H1 (cell line): ENCODE measurements around the gene TTC27. TPM values are rescaled to one million over a fixed set of nuclear protein-coding genes. Genes with fewer than 3 reads are reported as not detected.

ENCODE experiments used
- CTCF ChIA-PET: fragments of 300-600 bp; sonication (Branson Sonifier 250); formaldehyde crosslinking; loops from one replicate; lab custom pipeline; 2021; ENCODE audit not compliant: partially characterized antibody; lab: Charles Lee
- POLR2A ChIA-PET: fragments of 300-600 bp; sonication (Branson Sonifier 250); formaldehyde crosslinking; loops from one replicate; lab custom pipeline; 2021; ENCODE audit warnings: inconsistent platforms; ENCODE audit not compliant: partially characterized antibody; lab: Charles Lee
- DNase-seq, 2 experiments: peaks; one replicate each; pipeline versions ENCODE4 v3.0.0 to v3.0.0-alpha.2; 2010 to 2022; ENCODE audit warnings: low spot score in 2 of 2, low read depth in 1 of 2, mixed read lengths in 1 of 2
- FAIRE-seq: peaks from 2 replicates; lab custom pipeline; 2011; peaks lifted over from hg19 to GRCh38; lab: Jason Lieb, UNC
- H2AFZ ChIP-seq: 2 replicates; pipeline ENCODE4 v1.8.1; 2012; ENCODE audit warnings: low read length, inconsistent platforms
- H2AK5ac ChIP-seq: 2 replicates; pipeline ENCODE4 v1.6.1; 2013; ENCODE audit warnings: low read depth, low read length
- H2BK120ac ChIP-seq: replicated peaks from 2 replicates; pipeline ENCODE3; 2013; ENCODE audit warnings: low read depth, low read length, inconsistent platforms
- H2BK12ac ChIP-seq: 2 replicates; pipeline ENCODE4 v1.6.1; 2013; ENCODE audit warnings: low read depth, low read length
- H2BK15ac ChIP-seq: 2 replicates; pipeline ENCODE4 v1.6.1; 2013; ENCODE audit warnings: low read length
- H2BK20ac ChIP-seq: 2 replicates; pipeline ENCODE4 v1.6.1; 2013; ENCODE audit warnings: low read length
- H2BK5ac ChIP-seq: 2 replicates; pipeline ENCODE4 v1.6.1; 2013; ENCODE audit warnings: low read depth, low read length
- H3K14ac ChIP-seq: 2 replicates; pipeline ENCODE4 v1.6.1; 2013; ENCODE audit warnings: inconsistent platforms; ENCODE audit not compliant: insufficient read length
- H3K18ac ChIP-seq: 2 replicates; pipeline ENCODE4 v1.6.1; 2013; ENCODE audit warnings: low read length; ENCODE audit errors: extremely low read depth
- H3K23ac ChIP-seq: 2 replicates; pipeline ENCODE4 v1.6.1; 2013; ENCODE audit warnings: inconsistent platforms; ENCODE audit not compliant: insufficient read length
- H3K23me2 ChIP-seq: 2 replicates; pipeline ENCODE4 v1.6.1; 2013; ENCODE audit warnings: low read depth, low read length
- H3K27ac ChIP-seq: 2 replicates; pipeline ENCODE4 v1.6.1; 2011; ENCODE audit warnings: low read depth, low read length, inconsistent platforms
- H3K27me3 ChIP-seq, 4 experiments: replicated peaks in 1 of 4; 1 replicate in 1 of 4; 2 replicates in 3 of 4; pipeline versions ENCODE4 v1.6.1 to v1.8.1; 2011 to 2013; ENCODE audit warnings: low read length in 3 of 4, mild to moderate bottlenecking in 3 of 4, inconsistent platforms in 2 of 4, mixed read lengths in 2 of 4, moderate library complexity in 1 of 4; ENCODE audit not compliant: control insufficient read depth in 3 of 4, insufficient read depth in 3 of 4; ENCODE audit errors: extremely low read depth in 1 of 4
- H3K36me3 ChIP-seq, 4 experiments: 2 replicates each; pipeline versions ENCODE4 v1.6.1 to v1.8.1; 2011 to 2013; ENCODE audit warnings: mild to moderate bottlenecking in 4 of 4, low read length in 3 of 4, moderate library complexity in 2 of 4, control low read depth in 1 of 4, inconsistent platforms in 1 of 4; ENCODE audit not compliant: insufficient read depth in 4 of 4, control insufficient read depth in 2 of 4
- H3K4ac ChIP-seq: replicated peaks from 2 replicates; pipeline ENCODE3; 2013; ENCODE audit warnings: low read length, low read depth, mixed read lengths, inconsistent platforms; ENCODE audit not compliant: insufficient read length
- H3K4me1 ChIP-seq, 4 experiments: replicated peaks in 1 of 4; 1 replicate in 1 of 4; 2 replicates in 3 of 4; pipeline versions ENCODE4 v1.6.1 to v1.8.1; 2011 to 2013; ENCODE audit warnings: low read length in 3 of 4, inconsistent platforms in 2 of 4, mixed read lengths in 1 of 4; ENCODE audit not compliant: insufficient read depth in 4 of 4, control insufficient read depth in 3 of 4
- H3K4me2 ChIP-seq, 2 experiments: 2 replicates each; pipeline versions ENCODE4 v1.6.1 to v1.8.1; 2011 to 2013; ENCODE audit warnings: low read depth in 2 of 2, low read length in 2 of 2, control low read depth in 1 of 2, inconsistent platforms in 1 of 2, mild to moderate bottlenecking in 1 of 2; ENCODE audit not compliant: insufficient read depth in 1 of 2
- H3K4me3 ChIP-seq, 4 experiments: fragments of 200-600, 300-600 bp in 1 of 4; sonication (generic), shearing (Covaris generic), sonication (Bioruptor Twin) in 1 of 4; 2 replicates each; pipeline versions ENCODE4 v1.5.1 to v1.8.1; 2011 to 2016; ENCODE audit warnings: low read length in 4 of 4, low read depth in 3 of 4, control low read depth in 2 of 4, inconsistent platforms in 2 of 4, mild to moderate bottlenecking in 2 of 4, mixed read lengths in 1 of 4, moderate library complexity in 1 of 4; ENCODE audit not compliant: insufficient read depth in 2 of 4; ENCODE audit errors: extremely low read depth in 1 of 4
- H3K56ac ChIP-seq: replicated peaks from 2 replicates; pipeline ENCODE3; 2013; ENCODE audit warnings: low read depth, mild to moderate bottlenecking, mixed read lengths, low read length, inconsistent platforms; ENCODE audit not compliant: insufficient read length
- H3K79me1 ChIP-seq: 2 replicates; pipeline ENCODE4 v1.6.1; 2013; ENCODE audit warnings: low read depth, low read length, control low read depth
- H3K79me2 ChIP-seq, 2 experiments: 2 replicates each; pipeline versions ENCODE4 v1.6.1 to v1.8.1; 2012 to 2013; ENCODE audit warnings: low read length in 2 of 2, mild to moderate bottlenecking in 2 of 2, inconsistent platforms in 1 of 2; ENCODE audit not compliant: insufficient read depth in 2 of 2, control insufficient read depth in 1 of 2
- H3K9ac ChIP-seq, 4 experiments: replicated peaks in 1 of 4; 1 replicate in 1 of 4; 2 replicates in 3 of 4; pipeline versions ENCODE4 v1.6.1 to v1.8.1; 2011 to 2013; ENCODE audit warnings: low read depth in 3 of 4, low read length in 3 of 4, control low read depth in 2 of 4, mild to moderate bottlenecking in 2 of 4, moderate library complexity in 2 of 4, inconsistent platforms in 1 of 4; ENCODE audit errors: extremely low read depth in 1 of 4
- H3K9me3 ChIP-seq, 2 experiments: 2 replicates each; pipeline versions ENCODE4 v1.6.1 to v1.8.1; 2012 to 2013; ENCODE audit warnings: mild to moderate bottlenecking in 2 of 2, moderate library complexity in 2 of 2, control low read depth in 1 of 2, inconsistent platforms in 1 of 2, low read depth in 1 of 2, low read length in 1 of 2, mixed read lengths in 1 of 2; ENCODE audit not compliant: insufficient read depth in 2 of 2
- H4K20me1 ChIP-seq, 2 experiments: replicated peaks in 1 of 2; 2 replicates each; pipeline versions ENCODE3 to v1.8.1; 2011 to 2013; ENCODE audit warnings: inconsistent platforms in 2 of 2, low read length in 2 of 2, mild to moderate bottlenecking in 1 of 2; ENCODE audit not compliant: insufficient read depth in 2 of 2, control insufficient read depth in 1 of 2
- H4K5ac ChIP-seq: 2 replicates; pipeline ENCODE4 v1.6.1; 2013; ENCODE audit warnings: low read length, low read depth, mixed read lengths, inconsistent platforms; ENCODE audit not compliant: insufficient read length
- H4K8ac ChIP-seq: 2 replicates; pipeline ENCODE4 v1.8.0; 2013; ENCODE audit warnings: mild to moderate bottlenecking, moderate library complexity, low read length, inconsistent platforms; ENCODE audit not compliant: insufficient read depth; ENCODE audit errors: extremely low read depth
- H4K91ac ChIP-seq: replicated peaks from 2 replicates; pipeline ENCODE3; 2013; ENCODE audit warnings: low read length, mixed read lengths, inconsistent platforms; ENCODE audit not compliant: insufficient read length
- BACH1 ChIP-seq: IDR thresholded peaks from 2 replicates; pipeline ENCODE4 v1.6.1; 2012; ENCODE audit warnings: low read length, improper control_type of control experiment
- BRCA1 ChIP-seq: IDR thresholded peaks from 2 replicates; pipeline ENCODE4 v1.6.1; 2012; ENCODE audit warnings: low read depth, low read length, improper control_type of control experiment
- CTCF ChIP-seq, 3 experiments: IDR thresholded peaks; 1 replicate in 2 of 3; 2 replicates in 1 of 3; pipeline versions ENCODE4 v1.5.1 to v1.6.1; 2011; ENCODE audit warnings: low read length in 3 of 3, mild to moderate bottlenecking in 3 of 3, inconsistent platforms in 2 of 3, low read depth in 1 of 3, moderate library complexity in 1 of 3; ENCODE audit not compliant: insufficient read depth in 1 of 3; ENCODE audit errors: control extremely low read depth in 1 of 3
- FOSL1 ChIP-seq: IDR thresholded peaks from 2 replicates; pipeline ENCODE4 v1.6.1; 2011; ENCODE audit warnings: mild to moderate bottlenecking, low read depth, low read length, moderate library complexity; ENCODE audit not compliant: insufficient read depth
- GABPA ChIP-seq: IDR thresholded peaks from 2 replicates; pipeline ENCODE4 v1.6.1; 2011; ENCODE audit warnings: mild to moderate bottlenecking, low read length, moderate library complexity, borderline replicate concordance; ENCODE audit not compliant: insufficient read depth
- KDM5A ChIP-seq: fragments of 200-600 bp; IDR thresholded peaks from 2 replicates; pipeline ENCODE4 v1.7.1; 2012; ENCODE audit warnings: mild to moderate bottlenecking, low read length, inconsistent platforms, mixed read lengths
- SAP30 ChIP-seq: fragments of 300-600 bp; sonication (generic); IDR thresholded peaks from 2 replicates; pipeline ENCODE4 v1.7.1; 2012; ENCODE audit warnings: low read length, moderate library complexity, mild to moderate bottlenecking, inconsistent platforms; ENCODE audit not compliant: insufficient read depth, insufficient replicate concordance
- SP4 ChIP-seq: IDR thresholded peaks from 2 replicates; pipeline ENCODE4 v1.6.1; 2012; ENCODE audit warnings: low read length, inconsistent platforms
- SUZ12 ChIP-seq: fragments of 200-600 bp; sonication (generic); IDR thresholded peaks from 2 replicates; pipeline ENCODE4 v1.6.1; 2012; ENCODE audit warnings: mild to moderate bottlenecking, inconsistent platforms, low read length, moderate library complexity, mixed read lengths
- USF2 ChIP-seq: IDR thresholded peaks from 2 replicates; pipeline ENCODE4 v1.6.1; 2011; ENCODE audit warnings: low read length, improper control_type of control experiment
- ZNF274 ChIP-seq: IDR thresholded peaks from 2 replicates; pipeline ENCODE4 v1.7.0; 2012; ENCODE audit warnings: low read length, borderline replicate concordance; ENCODE audit errors: extremely low read depth
- WGBS, 2 experiments: shearing (Covaris generic) in 1 of 2; methylation state at CpG; one replicate each; pipeline versions ENCODE4 v1.1.6 to v1.1.7; 2013 to 2015; ENCODE audit warnings: low lambda C conversion rate in 2 of 2, mixed read lengths in 2 of 2, inconsistent platforms in 1 of 2, low coverage in 1 of 2, missing lambda C conversion rate in 1 of 2; ENCODE audit not compliant: insufficient replicate concordance in 2 of 2, insufficient coverage in 1 of 2, insufficient read length in 1 of 2; ENCODE audit errors: extremely low coverage in 1 of 2, missing lambda C conversion rate in 1 of 2; 5-methylcytosine and 5-hydroxymethylcytosine counted together
- polyA plus RNA-seq, 7 experiments: library from polyadenylated mRNA; depleted of rRNA in 3 of 7; stranded (reverse) in 5 of 7; unstranded in 2 of 7; fragments of >200 nt in 5 of 7; fragments of 200-250 nt in 2 of 7; gene quantifications; 1 replicate in 5 of 7; 2 replicates in 1 of 7; 4 replicates in 1 of 7; pipeline versions ENCODE4 v1.2.1 to v1.2.3, GENCODE V29; 2011 to 2013; ENCODE audit warnings: missing spikeins in 2 of 7, mixed read lengths in 2 of 7
- total RNA-seq: library from RNA; stranded (reverse); fragmentation: NEBNext Ultra II Directional; extraction: Animal tissue kit (Norgen Biotek cat#: 25700); gene quantifications from 2 replicates; pipeline ENCODE4 v1.2.1, GENCODE V29; 2021

Gene TTC27
- total and polyA plus RNA-seq, 2 of the 8 experiments (the other 6 are each of a cell fraction or from before 2014, with no cell fraction given): 13.8 to 29.1 TPM

- ChIA-PET CTCF (interaction anchor here (0.5 kb wide), 1 partner anchor 357 kb away, joined by 4 read pairs; no protein-coding TSS in a partner anchor), POLR2A (no interaction called here)
- Histone ChIP-seq H3K79me2 (no peaks in the 10 kb centered on the region), H2BK15ac (no peak overlapping the region), H3K23ac (no peak overlapping the region), H3K4me2 (no peak overlapping the region), H2BK12ac (no peak overlapping the region), H3K27ac (no peak overlapping the region), H3K23me2 (no peaks in the 10 kb centered on the region; the same call in 1 of the 2 replicates), H3K9me3 (no peaks in the 10 kb centered on the region), H4K8ac (no peak overlapping the region), H2BK20ac (no peak overlapping the region), H4K20me1 (no peaks in the 10 kb centered on the region), H3K4ac (no peak overlapping the region), H3K36me3 (no peaks in the 10 kb centered on the region), H2AFZ (no peak overlapping the region), H3K27me3 (no peaks in the 10 kb centered on the region), H3K56ac (no peak overlapping the region), H3K9ac (no peak overlapping the region), H2AK5ac (no peak overlapping the region), H3K18ac (no peak overlapping the region), H3K79me1 (no peaks in the 10 kb centered on the region), H2BK5ac (no peak overlapping the region), H3K4me1 (no peaks in the 10 kb centered on the region), H3K4me3 (no peak overlapping the region), H2BK120ac (no peak overlapping the region), H3K14ac (no peak overlapping the region), H4K91ac (no peak overlapping the region), H4K5ac (no peak overlapping the region)
- 90% methylated on average over 5 of the region's 5 CpGs; no CpG with 5 or more reads in 1 of the 2 experiments for WGBS, 2 experiments
- DNase-seq (no peak), FAIRE-seq (no peak)
- TF ChIP-seq KDM5A: no peak
- no peak for TF ChIP-seq BACH1
- no peak for TF ChIP-seq SUZ12
- no peak for TF ChIP-seq CTCF (IDR thresholded peaks at IDR 0.05; ENCODE audit: control extremely low read depth in 1 of 3, insufficient read depth in 1 of 3, low read depth in 1 of 3, low read length in 3 of 3)
- no peak for TF ChIP-seq USF2
- TF ChIP-seq BRCA1: no peak
- no peak for TF ChIP-seq GABPA
- no peak for TF ChIP-seq ZNF274
- TF ChIP-seq FOSL1: no peak
- no peak for TF ChIP-seq SAP30
- no peak for TF ChIP-seq SP4
Observed at GRCh38 chr2:32811696-32812095, 183.8 kb downstream of the TTC27 start.
